ENCODE results near the gene GSTM1. TPM values are rescaled to one million over a fixed set of nuclear protein-coding genes. Genes with fewer than 3 reads are reported as not detected.

GSTM1 gene
- total and polyA plus RNA-seq, 10 of the 15 experiments (the other 5 are each of a cell fraction or from before 2014, with no cell fraction given), result 16.0 to 75.6 (median 46.4) TPM

- intact Hi-C loops (cut with micrococcal nuclease; ENCODE audit: unreplicated experiment), result no loop called here
- no peak overlapping the region for H3K4me2 ChIP-seq (ENCODE audit: control insufficient read depth, insufficient read depth)
- CTCF ChIA-PET, result no interaction called here
- SMC1A ChIA-PET (ENCODE audit: uncharacterized antibody, unreplicated experiment), result no interaction called here
- POLR2A ChIA-PET, result no interaction called here
- H2AFZ ChIP-seq (ENCODE audit: control insufficient read depth, low read depth, low read length), result no peak overlapping the region
- RAD21 ChIA-PET (ENCODE audit: unreplicated experiment), result no interaction called here
- no peaks in the 10 kb centered on the region for H3K27me3 ChIP-seq (replicated peaks in 1 of 2; ENCODE audit: control insufficient read depth in 2 of 2, insufficient read depth in 2 of 2, low read length in 1 of 2)
- ATAC-seq (no peak), DNase-seq (ENCODE audit: low read depth, low spot score) (no peak), FAIRE-seq (no peak)
- no TSS peak for BruUV-seq (replicated peaks)
- H3K9ac ChIP-seq (ENCODE audit: control insufficient read depth, insufficient read depth, low read length), result no peak overlapping the region
- H3K4me3 ChIP-seq, result no peak overlapping the region
- H3K9me3 ChIP-seq (replicated peaks; ENCODE audit: control insufficient read depth, insufficient read depth, low read length), result no peaks in the 10 kb centered on the region
- no peak overlapping the region for H3K27ac ChIP-seq (ENCODE audit: control insufficient read depth, insufficient read depth)
- H3K4me1 ChIP-seq (ENCODE audit: control insufficient read depth, insufficient read depth, low read length), result no peaks in the 10 kb centered on the region
- 70% methylated on average over 4 of the region's 4 CpGs for WGBS (ENCODE audit: insufficient coverage, insufficient replicate concordance, low lambda C conversion rate, missing lambda C conversion rate)
- no peaks in the 10 kb centered on the region for H4K20me1 ChIP-seq (ENCODE audit: control insufficient read depth, insufficient read depth)
- H3K36me3 ChIP-seq (ENCODE audit: control insufficient read depth in 2 of 2, insufficient read depth in 2 of 2, low read length in 1 of 2), result no peaks in the 10 kb centered on the region
- H3K79me2 ChIP-seq (ENCODE audit: control insufficient read depth, insufficient read depth, low read length), result no peaks in the 10 kb centered on the region
- in situ Hi-C loops (cut with MboI), result no loop called here
- no peak for TF ChIP-seq RELB (IDR thresholded peaks at IDR 0.05; ENCODE audit: low read depth)
- TF ChIP-seq BCLAF1 (IDR thresholded peaks at IDR 0.05), result no peak
- no peak for TF ChIP-seq FOXK2 (IDR thresholded peaks at IDR 0.05)
- no peak for TF ChIP-seq MTA3 (IDR thresholded peaks at IDR 0.05; ENCODE audit: borderline replicate concordance, low read length)
- no peak for TF ChIP-seq YY1 (IDR thresholded peaks at IDR 0.05; ENCODE audit: low read depth, low read length)
- TF ChIP-seq FOS (IDR thresholded peaks at IDR 0.05; ENCODE audit: borderline replicate concordance, extremely low read depth, insufficient read length), result no peak
- no peak for TF ChIP-seq RAD51 (IDR thresholded peaks at IDR 0.05)
- TF ChIP-seq NFIC (IDR thresholded peaks at IDR 0.05; ENCODE audit: low read depth, low read length), result no peak
- TF ChIP-seq PBX3 (IDR thresholded peaks at IDR 0.05; ENCODE audit: insufficient replicate concordance, low read depth, low read length), result no peak
- TF ChIP-seq BACH1 (IDR thresholded peaks at IDR 0.05; ENCODE audit: borderline replicate concordance), result no peak
- no peak for TF ChIP-seq TCF3 (IDR thresholded peaks at IDR 0.05; ENCODE audit: borderline replicate concordance, insufficient read depth, low read depth, low read length)
- TF ChIP-seq SKIL (IDR thresholded peaks at IDR 0.05; ENCODE audit: low read depth, poor library complexity, severe bottlenecking), result no peak
- TF ChIP-seq PKNOX1 (IDR thresholded peaks at IDR 0.05), result no peak
Measured at GRCh38 chr1:109697066-109697465, 9.4 kb downstream of the GSTM1 start.

Measured in GM12878 (cell line).